Sigmoid colon (tissue), 4 donors: ENCODE measurements around the gene CPOX.

Experiments used
- CTCF ChIP-seq, 4 experiments: fragments of 450-650 bp in 3 of 4; fragments of 200-600 bp in 1 of 4; IDR thresholded peaks; one replicate each; pipeline ENCODE4 v1.5.1; 2016 to 2019; ENCODE audit warnings: antibody characterized with exemption in 4 of 4, mild to moderate bottlenecking in 3 of 4, moderate library complexity in 2 of 4
- EP300 ChIP-seq, 4 donors: sonication (generic); formaldehyde crosslinking; IDR thresholded peaks; one replicate each; pipeline ENCODE4 v1.6.1; 2017; ENCODE audit warnings: antibody characterized with exemption in 4 of 4
- POLR2A ChIP-seq, 2 donors: fragments of 450-650 bp; IDR thresholded peaks; one replicate each; pipeline ENCODE4 v1.6.1; 2016; ENCODE audit warnings: antibody characterized with exemption in 2 of 2, mild to moderate bottlenecking in 2 of 2, moderate library complexity in 2 of 2
- POLR2AphosphoS5 ChIP-seq, 4 donors: sonication (generic); formaldehyde crosslinking; IDR thresholded peaks; one replicate each; pipeline ENCODE4 v1.6.1; 2017; ENCODE audit warnings: antibody characterized with exemption in 4 of 4

GRCh38 chr3:98558100-98558827 lies 35.1 kb downstream of the CPOX start:
- TF ChIP-seq CTCF (IDR thresholded peaks at IDR 0.05) (no peak), EP300 (IDR thresholded peaks at IDR 0.05) (no peak), POLR2AphosphoS5 (IDR thresholded peaks at IDR 0.05) (no peak), POLR2A (IDR thresholded peaks at IDR 0.05) (no peak)
